Ureter (tissue), 1 donor: ENCODE measurements around the gene HACD2. TPM values are rescaled to one million over a fixed set of nuclear protein-coding genes. Genes with fewer than 3 reads are reported as not detected.
"Not testable (repeated sequence)": the region's sequence is repeated elsewhere in the genome, so short reads cannot be mapped to it uniquely, and the experiment has no call there.

Source experiments
- DNase-seq: peaks from one replicate; pipeline ENCODE4 v3.0.0-alpha.2; 2020; ENCODE audit warnings: low spot score
- total RNA-seq: library from RNA; stranded (reverse); gene quantifications from one replicate; pipeline ENCODE4 v1.2.4, GENCODE V29; 2023
- donor health status: DM: yes; HTN: yes; CAD: no.

The HACD2 gene
- total RNA-seq, 1 donor from 2014 or later, result 20.6 TPM

- no peak for DNase-seq
Observed at GRCh38 chr3:123525433-123525832, 59.4 kb downstream of the HACD2 start.

GRCh38 chr3:123524981-123525380 lies 59.9 kb downstream of the HACD2 start:
- DNase-seq, result no peak

DNA sequence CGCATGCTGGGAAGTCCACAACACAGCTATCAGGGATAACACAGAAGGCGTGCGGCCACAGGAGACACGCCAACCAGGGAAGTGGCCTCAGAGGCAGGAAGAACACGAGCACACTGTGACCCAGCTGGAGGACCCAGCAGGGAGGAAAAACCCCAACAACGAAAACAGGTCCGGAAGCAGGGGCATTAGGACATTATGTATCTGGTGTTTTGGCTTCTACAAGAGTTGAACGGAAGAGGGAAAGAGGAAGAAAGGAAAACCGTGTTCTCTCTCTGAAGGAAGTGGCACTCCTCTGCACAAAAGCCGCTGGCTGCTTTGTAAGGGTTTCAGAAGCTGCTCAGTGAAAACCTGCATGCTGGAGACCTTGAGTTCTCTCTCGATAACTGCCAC lies 61.8 kb downstream of the HACD2 start:
- DNase-seq, result no peak

DNA sequence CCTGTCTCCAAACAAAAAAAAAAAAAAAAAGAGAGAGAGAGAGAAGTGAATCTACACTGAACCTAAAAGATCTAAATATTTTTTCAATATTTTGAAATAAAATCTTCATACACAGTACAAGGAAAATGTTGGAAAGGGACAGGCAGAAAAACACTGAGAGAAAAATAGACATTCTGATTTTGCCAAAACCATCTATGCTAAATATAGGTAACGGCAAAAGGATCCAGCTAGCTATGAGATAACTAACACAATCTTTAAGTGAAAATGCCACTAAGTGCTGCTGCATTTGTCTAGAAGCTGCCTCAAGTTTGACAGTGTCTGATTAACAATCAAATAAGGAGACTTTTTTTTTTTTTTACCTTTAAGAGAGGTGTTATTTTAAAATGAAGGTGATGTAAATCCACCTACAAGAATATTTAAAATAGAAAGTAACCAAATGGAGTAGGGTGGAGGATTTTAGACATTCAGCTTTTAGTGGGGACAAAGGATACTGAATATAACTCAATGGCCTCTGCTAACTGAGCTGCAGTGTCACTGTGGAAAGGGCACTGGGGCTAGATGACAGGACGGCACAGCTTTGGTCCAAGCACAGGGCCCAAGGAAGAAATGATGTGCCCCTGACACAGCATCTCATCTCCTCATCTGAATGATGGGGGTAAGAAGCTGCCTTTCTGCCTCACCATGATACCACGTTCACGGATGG lies 62.4 kb downstream of the HACD2 start:
- no peak for DNase-seq

GRCh38 chr3:123521179-123521969 lies 63.5 kb downstream of the HACD2 start:
- DNase-seq, result no peak

- DNase-seq, result no peak
Observed at GRCh38 chr3:123520656-123521055, 64.2 kb downstream of the HACD2 start.

GRCh38 chr3:123518892-123519485 lies 65.9 kb downstream of the HACD2 start:
- no peak for DNase-seq

DNA sequence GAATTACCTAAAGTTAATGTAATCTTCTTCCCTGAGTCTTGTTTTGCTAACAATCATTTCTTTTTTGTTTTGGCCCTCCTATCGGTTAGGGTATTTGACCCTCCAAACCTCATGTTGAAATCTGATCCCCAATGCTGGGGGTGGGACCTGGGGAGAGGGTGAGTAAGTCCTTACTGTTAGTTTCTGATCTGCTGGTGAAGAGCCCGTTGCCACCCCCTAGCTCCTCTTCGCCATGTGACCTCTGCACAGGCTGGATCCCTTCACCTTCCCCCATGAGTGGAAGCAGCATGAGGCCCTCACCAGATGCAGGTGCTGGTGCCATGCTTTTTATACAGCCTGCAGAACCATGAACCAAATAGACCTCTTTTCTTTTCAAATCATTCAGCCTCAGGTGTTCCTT lies 73.1 kb downstream of the HACD2 start:
- no peak for DNase-seq

GRCh38 chr3:123511084-123511483 lies 73.8 kb downstream of the HACD2 start:
- DNase-seq, result no peak

DNA sequence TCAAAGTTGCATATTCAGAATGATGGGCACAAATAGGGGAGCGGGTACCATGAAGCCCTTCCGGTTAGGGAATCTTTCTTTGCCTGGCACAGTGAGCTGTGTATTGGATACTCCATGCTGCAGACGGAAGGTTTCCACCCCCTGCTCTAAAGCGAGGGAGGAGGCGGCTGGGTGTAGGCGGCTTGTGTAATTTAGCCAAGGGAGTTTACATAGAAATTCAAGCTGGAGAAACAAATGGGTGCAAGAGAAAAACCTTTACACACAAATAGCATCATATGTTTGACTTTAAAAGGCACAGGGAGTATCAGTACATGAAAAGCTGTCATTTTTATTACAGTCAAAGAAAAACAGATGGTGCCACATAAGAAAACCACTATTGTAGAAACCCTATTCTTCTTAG lies 76.7 kb downstream of the HACD2 start:
- DNase-seq, result no peak

- DNase-seq, result no peak
Observed at GRCh38 chr3:123505820-123506219, 79.0 kb downstream of the HACD2 start.

DNA sequence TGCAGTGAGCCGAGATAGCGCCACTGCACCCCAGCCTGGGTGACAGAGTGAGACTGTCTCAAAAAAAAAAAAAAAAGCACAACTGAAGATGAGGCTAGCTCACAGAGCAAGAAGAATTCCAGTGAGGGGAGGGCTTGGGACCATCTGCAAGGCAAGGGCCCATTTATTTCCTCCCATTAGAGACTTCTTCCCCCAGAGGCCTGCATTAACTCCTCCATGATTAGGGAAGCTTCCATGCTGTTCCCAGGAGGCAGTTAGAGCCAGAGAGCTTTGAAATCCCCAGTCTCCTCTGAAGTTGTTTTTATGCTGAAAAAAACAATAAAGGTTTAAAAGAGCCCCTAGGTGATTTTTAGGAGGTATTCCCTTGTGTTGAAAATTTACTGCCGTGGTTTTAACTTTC lies 81.7 kb downstream of the HACD2 start:
- no peak for DNase-seq

DNA sequence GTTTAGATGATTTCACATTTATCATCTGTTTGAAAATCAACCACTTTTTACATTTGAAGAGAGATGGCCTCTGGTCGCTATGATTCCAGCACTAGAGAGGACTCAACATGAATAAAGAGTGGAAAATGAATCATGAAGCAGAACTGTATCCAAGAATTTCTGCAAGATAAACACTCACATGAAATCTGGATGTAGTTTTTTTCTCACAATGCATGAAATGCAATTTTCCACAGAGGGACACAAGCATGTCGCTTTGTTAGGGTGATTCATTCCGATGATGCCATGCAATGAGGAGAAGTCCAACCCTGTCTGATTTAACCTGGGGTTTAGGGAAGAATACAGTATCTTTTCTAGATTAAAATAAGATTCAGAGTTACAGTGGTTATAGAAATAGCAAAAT lies 85.5 kb downstream of the HACD2 start:
- DNase-seq, result no peak

GRCh38 chr3:123498761-123499160 lies 86.1 kb downstream of the HACD2 start:
- DNase-seq, result no peak

- no peak for DNase-seq
Observed at GRCh38 chr3:123493912-123494311, 90.9 kb downstream of the HACD2 start.

GRCh38 chr3:123491966-123492587 lies 92.8 kb downstream of the HACD2 start:
- no peak for DNase-seq

DNA sequence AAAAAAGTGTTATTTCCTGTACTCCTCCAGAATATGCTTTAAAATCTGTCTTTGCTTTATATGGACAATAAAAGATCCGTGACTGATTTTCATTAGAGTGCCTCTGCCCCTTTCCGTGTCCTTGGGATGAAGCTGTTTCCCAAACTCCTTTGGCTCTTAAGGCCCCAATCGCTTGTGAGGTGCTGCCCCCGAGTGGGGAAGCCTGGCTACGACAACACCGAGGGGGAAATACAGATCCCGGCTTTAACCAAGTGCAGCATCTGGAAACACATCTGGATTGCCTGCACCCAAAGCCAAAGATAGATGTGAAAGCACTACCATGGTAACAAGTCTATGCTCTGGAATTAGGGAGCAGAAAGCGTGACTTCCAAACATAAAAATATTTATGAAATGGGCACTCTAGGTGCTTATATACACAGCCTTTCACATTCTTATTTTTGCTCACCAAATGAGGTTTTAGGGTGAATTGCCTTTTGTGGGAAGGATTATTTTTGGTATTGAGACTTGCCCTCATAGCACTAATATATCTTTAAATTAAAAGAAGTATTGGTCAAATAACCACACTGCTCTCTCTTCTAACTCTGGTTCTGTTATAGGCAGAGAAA lies 95.4 kb downstream of the HACD2 start:
- peak; percentile 77 for DNase-seq

GRCh38 chr3:123488645-123489347 lies 96.1 kb downstream of the HACD2 start:
- DNase-seq, result no peak

GRCh38 chr3:123487063-123487462 lies 97.8 kb downstream of the HACD2 start:
- not testable (repeated sequence) for DNase-seq

DNA sequence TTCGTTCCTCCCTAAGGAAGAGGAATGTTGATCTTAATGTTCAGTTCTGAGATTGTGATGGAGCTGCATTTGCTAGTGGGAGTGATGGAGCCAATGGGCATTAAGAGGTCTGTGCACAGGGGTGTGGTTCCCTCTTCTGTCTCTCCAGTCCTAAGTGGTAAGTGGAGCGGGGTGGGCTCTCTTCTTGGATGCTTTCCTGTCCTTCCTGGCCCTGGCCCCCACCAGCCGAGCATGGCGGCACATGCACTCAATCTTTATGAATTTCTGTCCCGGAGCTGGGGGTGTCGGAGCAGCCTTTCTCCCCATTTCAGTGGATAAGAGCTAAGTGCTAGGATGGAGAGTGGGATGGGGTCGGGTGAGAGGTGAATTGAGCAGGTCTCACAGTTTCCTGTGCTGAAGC lies 98.4 kb downstream of the HACD2 start:
- DNase-seq, result no peak

DNA sequence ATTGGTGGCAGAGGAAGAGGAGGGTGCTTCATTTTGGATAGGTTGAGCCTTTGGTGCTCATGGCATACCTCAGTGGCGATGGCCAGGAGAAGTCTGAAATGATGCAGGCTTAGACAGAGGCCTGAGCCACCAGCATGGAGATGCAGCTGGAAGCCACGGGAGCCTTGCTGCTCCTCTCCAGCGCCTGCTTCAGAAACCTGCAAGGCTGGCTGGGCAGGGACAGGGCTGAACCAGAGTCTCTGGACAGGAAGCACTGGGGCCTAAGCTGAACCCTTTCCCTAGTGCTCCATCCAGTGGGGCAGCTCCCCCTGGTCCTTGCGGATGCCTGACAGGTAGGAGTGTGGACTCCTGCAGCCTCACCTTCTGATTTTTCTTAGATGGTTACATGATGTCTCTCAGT lies 99.3 kb downstream of the HACD2 start:
- DNase-seq, result no peak
